H1 (cell line): ENCODE results near the gene PDE4D. TPM values are rescaled to one million over a fixed set of nuclear protein-coding genes. Genes with fewer than 3 reads are reported as not detected.

ENCODE experiments used
- CTCF ChIA-PET: fragments of 300-600 bp; sonication (Branson Sonifier 250); formaldehyde crosslinking; loops from one replicate; lab custom pipeline; 2021; ENCODE audit not compliant: partially characterized antibody; lab: Charles Lee
- POLR2A ChIA-PET: fragments of 300-600 bp; sonication (Branson Sonifier 250); formaldehyde crosslinking; loops from one replicate; lab custom pipeline; 2021; ENCODE audit warnings: inconsistent platforms; ENCODE audit not compliant: partially characterized antibody; lab: Charles Lee
- DNase-seq, 2 experiments: peaks; one replicate each; pipeline versions ENCODE4 v3.0.0 to v3.0.0-alpha.2; 2010 to 2022; ENCODE audit warnings: low spot score in 2 of 2, low read depth in 1 of 2, mixed read lengths in 1 of 2
- FAIRE-seq: peaks from 2 replicates; lab custom pipeline; 2011; peaks lifted over from hg19 to GRCh38; lab: Jason Lieb, UNC
- H2AFZ ChIP-seq: 2 replicates; pipeline ENCODE4 v1.8.1; 2012; ENCODE audit warnings: low read length, inconsistent platforms
- H2AK5ac ChIP-seq: 2 replicates; pipeline ENCODE4 v1.6.1; 2013; ENCODE audit warnings: low read depth, low read length
- H2BK120ac ChIP-seq: replicated peaks from 2 replicates; pipeline ENCODE3; 2013; ENCODE audit warnings: low read depth, low read length, inconsistent platforms
- H2BK12ac ChIP-seq: 2 replicates; pipeline ENCODE4 v1.6.1; 2013; ENCODE audit warnings: low read depth, low read length
- H2BK15ac ChIP-seq: 2 replicates; pipeline ENCODE4 v1.6.1; 2013; ENCODE audit warnings: low read length
- H2BK20ac ChIP-seq: 2 replicates; pipeline ENCODE4 v1.6.1; 2013; ENCODE audit warnings: low read length
- H2BK5ac ChIP-seq: 2 replicates; pipeline ENCODE4 v1.6.1; 2013; ENCODE audit warnings: low read depth, low read length
- H3K14ac ChIP-seq: 2 replicates; pipeline ENCODE4 v1.6.1; 2013; ENCODE audit warnings: inconsistent platforms; ENCODE audit not compliant: insufficient read length
- H3K18ac ChIP-seq: 2 replicates; pipeline ENCODE4 v1.6.1; 2013; ENCODE audit warnings: low read length; ENCODE audit errors: extremely low read depth
- H3K23ac ChIP-seq: 2 replicates; pipeline ENCODE4 v1.6.1; 2013; ENCODE audit warnings: inconsistent platforms; ENCODE audit not compliant: insufficient read length
- H3K23me2 ChIP-seq: 2 replicates; pipeline ENCODE4 v1.6.1; 2013; ENCODE audit warnings: low read depth, low read length
- H3K27ac ChIP-seq: 2 replicates; pipeline ENCODE4 v1.6.1; 2011; ENCODE audit warnings: low read depth, low read length, inconsistent platforms
- H3K27me3 ChIP-seq, 4 experiments: replicated peaks in 1 of 4; 1 replicate in 1 of 4; 2 replicates in 3 of 4; pipeline versions ENCODE4 v1.6.1 to v1.8.1; 2011 to 2013; ENCODE audit warnings: low read length in 3 of 4, mild to moderate bottlenecking in 3 of 4, inconsistent platforms in 2 of 4, mixed read lengths in 2 of 4, moderate library complexity in 1 of 4; ENCODE audit not compliant: control insufficient read depth in 3 of 4, insufficient read depth in 3 of 4; ENCODE audit errors: extremely low read depth in 1 of 4
- H3K36me3 ChIP-seq, 4 experiments: 2 replicates each; pipeline versions ENCODE4 v1.6.1 to v1.8.1; 2011 to 2013; ENCODE audit warnings: mild to moderate bottlenecking in 4 of 4, low read length in 3 of 4, moderate library complexity in 2 of 4, control low read depth in 1 of 4, inconsistent platforms in 1 of 4; ENCODE audit not compliant: insufficient read depth in 4 of 4, control insufficient read depth in 2 of 4
- H3K4ac ChIP-seq: replicated peaks from 2 replicates; pipeline ENCODE3; 2013; ENCODE audit warnings: low read length, low read depth, mixed read lengths, inconsistent platforms; ENCODE audit not compliant: insufficient read length
- H3K4me1 ChIP-seq, 4 experiments: replicated peaks in 1 of 4; 1 replicate in 1 of 4; 2 replicates in 3 of 4; pipeline versions ENCODE4 v1.6.1 to v1.8.1; 2011 to 2013; ENCODE audit warnings: low read length in 3 of 4, inconsistent platforms in 2 of 4, mixed read lengths in 1 of 4; ENCODE audit not compliant: insufficient read depth in 4 of 4, control insufficient read depth in 3 of 4
- H3K4me2 ChIP-seq, 2 experiments: 2 replicates each; pipeline versions ENCODE4 v1.6.1 to v1.8.1; 2011 to 2013; ENCODE audit warnings: low read depth in 2 of 2, low read length in 2 of 2, control low read depth in 1 of 2, inconsistent platforms in 1 of 2, mild to moderate bottlenecking in 1 of 2; ENCODE audit not compliant: insufficient read depth in 1 of 2
- H3K4me3 ChIP-seq, 4 experiments: fragments of 200-600, 300-600 bp in 1 of 4; sonication (generic), shearing (Covaris generic), sonication (Bioruptor Twin) in 1 of 4; 2 replicates each; pipeline versions ENCODE4 v1.5.1 to v1.8.1; 2011 to 2016; ENCODE audit warnings: low read length in 4 of 4, low read depth in 3 of 4, control low read depth in 2 of 4, inconsistent platforms in 2 of 4, mild to moderate bottlenecking in 2 of 4, mixed read lengths in 1 of 4, moderate library complexity in 1 of 4; ENCODE audit not compliant: insufficient read depth in 2 of 4; ENCODE audit errors: extremely low read depth in 1 of 4
- H3K56ac ChIP-seq: replicated peaks from 2 replicates; pipeline ENCODE3; 2013; ENCODE audit warnings: low read depth, mild to moderate bottlenecking, mixed read lengths, low read length, inconsistent platforms; ENCODE audit not compliant: insufficient read length
- H3K79me1 ChIP-seq: 2 replicates; pipeline ENCODE4 v1.6.1; 2013; ENCODE audit warnings: low read depth, low read length, control low read depth
- H3K79me2 ChIP-seq, 2 experiments: 2 replicates each; pipeline versions ENCODE4 v1.6.1 to v1.8.1; 2012 to 2013; ENCODE audit warnings: low read length in 2 of 2, mild to moderate bottlenecking in 2 of 2, inconsistent platforms in 1 of 2; ENCODE audit not compliant: insufficient read depth in 2 of 2, control insufficient read depth in 1 of 2
- H3K9ac ChIP-seq, 4 experiments: replicated peaks in 1 of 4; 1 replicate in 1 of 4; 2 replicates in 3 of 4; pipeline versions ENCODE4 v1.6.1 to v1.8.1; 2011 to 2013; ENCODE audit warnings: low read depth in 3 of 4, low read length in 3 of 4, control low read depth in 2 of 4, mild to moderate bottlenecking in 2 of 4, moderate library complexity in 2 of 4, inconsistent platforms in 1 of 4; ENCODE audit errors: extremely low read depth in 1 of 4
- H3K9me3 ChIP-seq, 2 experiments: 2 replicates each; pipeline versions ENCODE4 v1.6.1 to v1.8.1; 2012 to 2013; ENCODE audit warnings: mild to moderate bottlenecking in 2 of 2, moderate library complexity in 2 of 2, control low read depth in 1 of 2, inconsistent platforms in 1 of 2, low read depth in 1 of 2, low read length in 1 of 2, mixed read lengths in 1 of 2; ENCODE audit not compliant: insufficient read depth in 2 of 2
- H4K20me1 ChIP-seq, 2 experiments: replicated peaks in 1 of 2; 2 replicates each; pipeline versions ENCODE3 to v1.8.1; 2011 to 2013; ENCODE audit warnings: inconsistent platforms in 2 of 2, low read length in 2 of 2, mild to moderate bottlenecking in 1 of 2; ENCODE audit not compliant: insufficient read depth in 2 of 2, control insufficient read depth in 1 of 2
- H4K5ac ChIP-seq: 2 replicates; pipeline ENCODE4 v1.6.1; 2013; ENCODE audit warnings: low read length, low read depth, mixed read lengths, inconsistent platforms; ENCODE audit not compliant: insufficient read length
- H4K8ac ChIP-seq: 2 replicates; pipeline ENCODE4 v1.8.0; 2013; ENCODE audit warnings: mild to moderate bottlenecking, moderate library complexity, low read length, inconsistent platforms; ENCODE audit not compliant: insufficient read depth; ENCODE audit errors: extremely low read depth
- H4K91ac ChIP-seq: replicated peaks from 2 replicates; pipeline ENCODE3; 2013; ENCODE audit warnings: low read length, mixed read lengths, inconsistent platforms; ENCODE audit not compliant: insufficient read length
- BACH1 ChIP-seq: IDR thresholded peaks from 2 replicates; pipeline ENCODE4 v1.6.1; 2012; ENCODE audit warnings: low read length, improper control_type of control experiment
- BCL11A ChIP-seq, 2 experiments: IDR thresholded peaks; one replicate each; pipeline ENCODE4 v1.6.1; 2011; ENCODE audit warnings: low read depth in 2 of 2, low read length in 2 of 2, mild to moderate bottlenecking in 2 of 2
- CHD2 ChIP-seq: IDR thresholded peaks from 2 replicates; pipeline ENCODE4 v1.6.1; 2012; ENCODE audit warnings: low read length, improper control_type of control experiment
- CREB1 ChIP-seq: IDR thresholded peaks from 2 replicates; pipeline ENCODE4 v1.6.1; 2012; ENCODE audit warnings: inconsistent platforms
- CTBP2 ChIP-seq: IDR thresholded peaks from 2 replicates; pipeline ENCODE4 v1.7.0; 2011; ENCODE audit warnings: borderline replicate concordance, mild to moderate bottlenecking, moderate library complexity, mixed read lengths, low read length; ENCODE audit not compliant: insufficient read depth, insufficient read length
- EGR1 ChIP-seq: IDR thresholded peaks from 2 replicates; pipeline ENCODE4 v1.6.1; 2011; ENCODE audit warnings: low read depth, low read length, borderline replicate concordance
- HDAC2 ChIP-seq, 2 experiments: fragments of 300-600 bp in 1 of 2; sonication (generic) in 1 of 2; IDR thresholded peaks; 2 replicates each; pipeline ENCODE4 v1.6.1; 2011 to 2012; ENCODE audit warnings: low read depth in 2 of 2, low read length in 2 of 2, mild to moderate bottlenecking in 2 of 2, moderate library complexity in 2 of 2, borderline replicate concordance in 1 of 2, inconsistent platforms in 1 of 2
- KDM4A ChIP-seq: IDR thresholded peaks from one replicate; pipeline ENCODE4 v1.7.1; 2012; ENCODE audit warnings: low read depth, mild to moderate bottlenecking, moderate library complexity, low read length, inconsistent platforms; ENCODE audit not compliant: severe bottlenecking
- POLR2AphosphoS5 ChIP-seq: IDR thresholded peaks from 2 replicates; pipeline ENCODE4 v1.6.1; 2011; ENCODE audit warnings: low read depth, low read length
- POU5F1 ChIP-seq: IDR thresholded peaks from 2 replicates; pipeline ENCODE4 v1.6.1; 2011; ENCODE audit warnings: low read depth, mild to moderate bottlenecking, low read length, moderate library complexity
- RFX5 ChIP-seq: IDR thresholded peaks from 2 replicates; pipeline ENCODE4 v1.6.1; 2011; ENCODE audit warnings: low read depth, low read length, improper control_type of control experiment, borderline replicate concordance
- SIX5 ChIP-seq: IDR thresholded peaks from 2 replicates; pipeline ENCODE4 v1.6.1; 2011; ENCODE audit warnings: mild to moderate bottlenecking, low read depth, low read length
- TCF12 ChIP-seq: IDR thresholded peaks from 2 replicates; pipeline ENCODE4 v1.6.1; 2011; ENCODE audit warnings: low read depth, mild to moderate bottlenecking, low read length
- YY1 ChIP-seq: IDR thresholded peaks from 2 replicates; pipeline ENCODE4 v1.6.1; 2011; ENCODE audit warnings: low read depth, mild to moderate bottlenecking, low read length
- WGBS, 2 experiments: shearing (Covaris generic) in 1 of 2; methylation state at CpG; one replicate each; pipeline versions ENCODE4 v1.1.6 to v1.1.7; 2013 to 2015; ENCODE audit warnings: low lambda C conversion rate in 2 of 2, mixed read lengths in 2 of 2, inconsistent platforms in 1 of 2, low coverage in 1 of 2, missing lambda C conversion rate in 1 of 2; ENCODE audit not compliant: insufficient replicate concordance in 2 of 2, insufficient coverage in 1 of 2, insufficient read length in 1 of 2; ENCODE audit errors: extremely low coverage in 1 of 2, missing lambda C conversion rate in 1 of 2; 5-methylcytosine and 5-hydroxymethylcytosine counted together
- polyA plus RNA-seq, 7 experiments: library from polyadenylated mRNA; depleted of rRNA in 3 of 7; stranded (reverse) in 5 of 7; unstranded in 2 of 7; fragments of >200 nt in 5 of 7; fragments of 200-250 nt in 2 of 7; gene quantifications; 1 replicate in 5 of 7; 2 replicates in 1 of 7; 4 replicates in 1 of 7; pipeline versions ENCODE4 v1.2.1 to v1.2.3, GENCODE V29; 2011 to 2013; ENCODE audit warnings: missing spikeins in 2 of 7, mixed read lengths in 2 of 7
- total RNA-seq: library from RNA; stranded (reverse); fragmentation: NEBNext Ultra II Directional; extraction: Animal tissue kit (Norgen Biotek cat#: 25700); gene quantifications from 2 replicates; pipeline ENCODE4 v1.2.1, GENCODE V29; 2021
- TF ChIP-seq, protein P1 (sequence below): IDR thresholded peaks from 2 replicates; pipeline ENCODE4 v1.6.1; 2012; ENCODE audit warnings: inconsistent platforms

PDE4D gene
- total and polyA plus RNA-seq, 2 of the 8 experiments (the other 6 are each of a cell fraction or from before 2014, with no cell fraction given), result 2.3 to 3.7 TPM

GRCh38 chr5:59285300-59286016 lies 608.1 kb downstream of the PDE4D start:
- DNase-seq, result no peak
- no peak overlapping the region for H2AFZ ChIP-seq
- no peak overlapping the region for H2BK20ac ChIP-seq
- H4K20me1 ChIP-seq, result no peaks in the 10 kb centered on the region
- H2BK5ac ChIP-seq, result no peak overlapping the region
- H3K27ac ChIP-seq, result no peak overlapping the region
- H2BK120ac ChIP-seq, result no peak overlapping the region
- H3K9me3 ChIP-seq, result no peaks in the 10 kb centered on the region
- H3K79me1 ChIP-seq, result no peaks in the 10 kb centered on the region
- no peak overlapping the region for H3K9ac ChIP-seq
- no peak for FAIRE-seq
- H2BK15ac ChIP-seq, result no peak overlapping the region
- no peak overlapping the region for H3K23ac ChIP-seq
- no peak overlapping the region for H3K14ac ChIP-seq
- no peaks in the 10 kb centered on the region for H3K27me3 ChIP-seq
- no peak overlapping the region for H4K8ac ChIP-seq
- no peaks in the 10 kb centered on the region for H3K36me3 ChIP-seq
- H3K79me2 ChIP-seq, result no peaks in the 10 kb centered on the region
- POLR2A ChIA-PET, result no interaction called here
- H3K4me2 ChIP-seq, result no peak overlapping the region
- CTCF ChIA-PET, result no interaction called here
- H4K5ac ChIP-seq, result no peak overlapping the region
- no peak overlapping the region for H3K4me3 ChIP-seq
- no peak overlapping the region for H3K18ac ChIP-seq
- no peaks in the 10 kb centered on the region for H3K23me2 ChIP-seq
- H3K56ac ChIP-seq, result no peak overlapping the region
- no peaks in the 10 kb centered on the region for H3K4me1 ChIP-seq
- no peak overlapping the region for H4K91ac ChIP-seq
- H3K4ac ChIP-seq, result no peak overlapping the region
- H2AK5ac ChIP-seq, result no peak overlapping the region
- 92% methylated on average over 4 of the region's 4 CpGs; no CpG with 5 or more reads in 1 of the 2 experiments for WGBS, 2 experiments
- no peak overlapping the region for H2BK12ac ChIP-seq
- no peak for TF ChIP-seq CTBP2
- no peak for TF ChIP-seq BACH1
- no peak for TF ChIP-seq CHD2
- no peak for TF ChIP-seq EGR1
- TF ChIP-seq SIX5, result no peak
- no peak for TF ChIP-seq KDM4A
- TF ChIP-seq POU5F1, result no peak
- no peak for TF ChIP-seq RFX5
- TF ChIP-seq, protein P1, sequence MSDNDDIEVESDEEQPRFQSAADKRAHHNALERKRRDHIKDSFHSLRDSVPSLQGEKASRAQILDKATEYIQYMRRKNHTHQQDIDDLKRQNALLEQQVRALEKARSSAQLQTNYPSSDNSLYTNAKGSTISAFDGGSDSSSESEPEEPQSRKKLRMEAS, result no peak
- TF ChIP-seq TCF12, result no peak
- TF ChIP-seq YY1, result no peak
- TF ChIP-seq CREB1, result no peak
- TF ChIP-seq POLR2AphosphoS5, result no peak
- TF ChIP-seq BCL11A (IDR thresholded peaks at IDR 0.05; ENCODE audit: low read depth in 2 of 2, low read length in 2 of 2), result no peak
- TF ChIP-seq HDAC2 (IDR thresholded peaks at IDR 0.05; ENCODE audit: borderline replicate concordance in 1 of 2, low read depth in 2 of 2, low read length in 2 of 2), result no peak
